Neural cell (in vitro differentiated cells): ENCODE results near the gene RAB27A. TPM values are rescaled to one million over a fixed set of nuclear protein-coding genes. Genes with fewer than 3 reads are reported as not detected.

Source experiments
- H2AFZ ChIP-seq: fragments of 200-600, 300-800 bp; sonication (generic), shearing (Covaris generic); 2 replicates; pipeline ENCODE4 v1.6.0; 2014; ENCODE audit warnings: low read depth, mild to moderate bottlenecking, antibody characterized with exemption, low read length, moderate library complexity
- H3F3A ChIP-seq: fragments of 200-600 bp; shearing (Covaris generic); 2 replicates; pipeline ENCODE4 v1.6.1; 2016; ENCODE audit warnings: mild to moderate bottlenecking, moderate library complexity, mixed read lengths, antibody characterized with exemption, low read length; ENCODE audit not compliant: insufficient read depth, poor library complexity, severe bottlenecking
- H3K27ac ChIP-seq: fragments of 200-600, 300-800 bp; sonication (generic), shearing (Covaris generic); 2 replicates; pipeline ENCODE4 v1.5.1; 2014; ENCODE audit warnings: mild to moderate bottlenecking, low read length, moderate library complexity
- H3K27me3 ChIP-seq: fragments of 300-800, 200-600 bp; sonication (generic), shearing (Covaris generic); 2 replicates; pipeline ENCODE4 v1.6.0; 2014; ENCODE audit warnings: mild to moderate bottlenecking, low read depth, low read length, moderate library complexity; ENCODE audit not compliant: insufficient read depth
- H3K36me3 ChIP-seq: fragments of 300-800, 200-600 bp; sonication (generic), shearing (Covaris generic); 2 replicates; pipeline ENCODE4 v1.5.1; 2014; ENCODE audit warnings: mild to moderate bottlenecking, antibody characterized with exemption, low read length, moderate library complexity; ENCODE audit not compliant: insufficient read depth
- H3K4me2 ChIP-seq: fragments of 300-800, 200-600 bp; sonication (generic), shearing (Covaris generic); 2 replicates; pipeline ENCODE4 v1.6.0; 2014; ENCODE audit warnings: mild to moderate bottlenecking, low read length
- H3K4me3 ChIP-seq: fragments of 300-800, 200-600 bp; sonication (generic), shearing (Covaris generic); 2 replicates; pipeline ENCODE4 v1.5.1; 2014; ENCODE audit warnings: mild to moderate bottlenecking, low read length, moderate library complexity
- H3K79me2 ChIP-seq: fragments of 200-600 bp; shearing (Covaris generic); replicated peaks from 2 replicates; pipeline ENCODE4 v1.6.0; 2014; ENCODE audit warnings: mild to moderate bottlenecking, low read length, moderate library complexity; ENCODE audit not compliant: insufficient read depth
- H3K9ac ChIP-seq: fragments of 300-800, 200-600 bp; sonication (generic), shearing (Covaris generic); 2 replicates; pipeline ENCODE4 v1.6.1; 2016; ENCODE audit warnings: mild to moderate bottlenecking, low read length, mixed read lengths
- H3K9me2 ChIP-seq: fragments of 200-600 bp; shearing (Covaris generic); 2 replicates; pipeline ENCODE4 v1.6.1; 2016; ENCODE audit warnings: mild to moderate bottlenecking, low read length, mixed read lengths; ENCODE audit not compliant: insufficient read depth
- H3K9me3 ChIP-seq: fragments of 200-600, 300-800 bp; sonication (generic), shearing (Covaris generic); 2 replicates; pipeline ENCODE4 v1.6.1; 2016; ENCODE audit warnings: mild to moderate bottlenecking, mixed run types, low read length, moderate library complexity, mixed read lengths
- H4K20me1 ChIP-seq: fragments of 200-600 bp; shearing (Covaris generic); 2 replicates; pipeline ENCODE4 v1.6.1; 2016; ENCODE audit warnings: mild to moderate bottlenecking, mixed run types; ENCODE audit not compliant: insufficient read depth
- CTCF ChIP-seq: fragments of 450-650 bp; IDR thresholded peaks from 2 replicates; pipeline ENCODE4 v1.5.1; 2014; ENCODE audit warnings: antibody characterized with exemption, mild to moderate bottlenecking, moderate library complexity; ENCODE audit not compliant: poor library complexity, severe bottlenecking
- EP300 ChIP-seq: fragments of 450-650 bp; conservative IDR thresholded peaks from 2 replicates; pipeline ENCODE4 v1.6.1; 2014; ENCODE audit warnings: antibody characterized with exemption, mild to moderate bottlenecking, moderate library complexity; ENCODE audit not compliant: poor library complexity, severe bottlenecking
- EZH2 ChIP-seq: fragments of 200-600, 300-800 bp; shearing (Covaris generic), sonication (generic); IDR thresholded peaks from 2 replicates; pipeline ENCODE4 v1.6.1; 2014; ENCODE audit warnings: antibody characterized with exemption, low read length, borderline replicate concordance, mild to moderate bottlenecking; ENCODE audit not compliant: insufficient read depth, poor library complexity, severe bottlenecking
- MXI1 ChIP-seq: fragments of 450-650 bp; conservative IDR thresholded peaks from 2 replicates; pipeline ENCODE4 v1.6.1; 2014; ENCODE audit warnings: antibody characterized with exemption, mild to moderate bottlenecking; ENCODE audit not compliant: poor library complexity, severe bottlenecking
- POLR2AphosphoS5 ChIP-seq: IDR thresholded peaks from 2 replicates; pipeline ENCODE4 v1.6.1; 2012
- RAD21 ChIP-seq: fragments of 450-650 bp; conservative IDR thresholded peaks from 2 replicates; pipeline ENCODE4 v1.6.1; 2014; ENCODE audit warnings: antibody characterized with exemption, mild to moderate bottlenecking, moderate library complexity
- SMC3 ChIP-seq: fragments of 450-650 bp; conservative IDR thresholded peaks from 2 replicates; pipeline ENCODE4 v1.6.1; 2014; ENCODE audit warnings: antibody characterized with exemption, mild to moderate bottlenecking, moderate library complexity; ENCODE audit not compliant: poor library complexity
- TAF1 ChIP-seq: IDR thresholded peaks from 2 replicates; pipeline ENCODE4 v1.6.1; 2012; ENCODE audit warnings: low read depth
- polyA plus RNA-seq: library from polyadenylated mRNA; depleted of rRNA; stranded (reverse); fragments of >200 nt; gene quantifications from 2 replicates; pipeline ENCODE4 v1.2.3, GENCODE V29; 2014
- TF ChIP-seq, protein P1 (sequence below): IDR thresholded peaks from 2 replicates; pipeline ENCODE4 v1.6.1; 2012; ENCODE audit warnings: borderline replicate concordance

Gene RAB27A
- polyA plus RNA-seq, 1 donor from 2014 or later = 3.7 TPM

DNA sequence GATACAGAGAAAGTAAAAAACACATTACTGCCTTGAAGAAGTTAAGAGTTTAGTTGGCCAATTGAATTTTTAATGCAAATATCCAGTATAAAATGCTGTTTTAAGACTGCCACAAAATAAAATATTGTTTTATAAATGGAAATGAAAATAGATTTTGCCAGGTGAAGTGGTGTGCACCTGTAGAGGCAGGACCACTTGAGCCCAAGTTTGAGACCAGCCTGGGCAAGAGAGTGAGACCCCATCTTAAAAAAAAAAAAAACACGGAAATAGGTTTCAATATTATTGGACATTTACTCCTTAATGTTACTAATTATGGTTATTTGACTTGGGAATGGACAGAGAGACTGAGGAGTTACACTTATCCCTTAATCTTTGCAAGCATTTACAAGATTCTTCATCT is 31.4 kb upstream of the RAB27A start:
- H3K9ac ChIP-seq = no peak overlapping the region
- no peak overlapping the region for H3K4me2 ChIP-seq
- H3K9me3 ChIP-seq = no peaks in the 10 kb centered on the region
- H2AFZ ChIP-seq = no peak overlapping the region
- H3K36me3 ChIP-seq = no peaks in the 10 kb centered on the region
- H3K27ac ChIP-seq = no peak overlapping the region
- H3K79me2 ChIP-seq = no peaks in the 10 kb centered on the region
- H4K20me1 ChIP-seq = no peaks in the 10 kb centered on the region
- no peak for TF ChIP-seq POLR2AphosphoS5
- TF ChIP-seq EP300 = no peak
- TF ChIP-seq EZH2 = no peak
- TF ChIP-seq CTCF = no peak
- TF ChIP-seq SMC3 = no peak
- H3K9me2 ChIP-seq = no peaks in the 10 kb centered on the region
- no peak overlapping the region for H3K4me3 ChIP-seq
- no peaks in the 10 kb centered on the region for H3F3A ChIP-seq
- no peaks in the 10 kb centered on the region for H3K27me3 ChIP-seq

DNA sequence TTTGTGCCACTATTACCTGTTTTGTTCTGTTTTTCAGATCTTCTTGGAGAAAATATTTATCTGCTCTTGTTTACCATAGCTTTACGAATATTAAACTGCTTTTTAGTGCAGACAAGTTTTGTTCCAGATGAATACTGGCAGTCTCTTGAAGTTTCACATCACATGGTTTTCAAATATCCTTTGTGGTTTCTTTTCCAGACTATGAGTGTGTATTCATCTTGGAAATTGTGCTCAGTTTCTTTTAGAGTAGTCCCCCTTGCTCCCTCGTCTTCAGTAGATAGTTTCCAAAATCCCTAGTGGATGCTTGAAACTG is 30.6 kb upstream of the RAB27A start:
- H3K27ac ChIP-seq = no peak overlapping the region
- H3F3A ChIP-seq = no peaks in the 10 kb centered on the region
- H3K79me2 ChIP-seq = no peaks in the 10 kb centered on the region
- no peak overlapping the region for H2AFZ ChIP-seq
- no peaks in the 10 kb centered on the region for H3K27me3 ChIP-seq
- TF ChIP-seq CTCF (no peak), RAD21 (no peak), EP300 (no peak), TAF1 (no peak), SMC3 (no peak), MXI1 (no peak)
- TF ChIP-seq, protein P1, sequence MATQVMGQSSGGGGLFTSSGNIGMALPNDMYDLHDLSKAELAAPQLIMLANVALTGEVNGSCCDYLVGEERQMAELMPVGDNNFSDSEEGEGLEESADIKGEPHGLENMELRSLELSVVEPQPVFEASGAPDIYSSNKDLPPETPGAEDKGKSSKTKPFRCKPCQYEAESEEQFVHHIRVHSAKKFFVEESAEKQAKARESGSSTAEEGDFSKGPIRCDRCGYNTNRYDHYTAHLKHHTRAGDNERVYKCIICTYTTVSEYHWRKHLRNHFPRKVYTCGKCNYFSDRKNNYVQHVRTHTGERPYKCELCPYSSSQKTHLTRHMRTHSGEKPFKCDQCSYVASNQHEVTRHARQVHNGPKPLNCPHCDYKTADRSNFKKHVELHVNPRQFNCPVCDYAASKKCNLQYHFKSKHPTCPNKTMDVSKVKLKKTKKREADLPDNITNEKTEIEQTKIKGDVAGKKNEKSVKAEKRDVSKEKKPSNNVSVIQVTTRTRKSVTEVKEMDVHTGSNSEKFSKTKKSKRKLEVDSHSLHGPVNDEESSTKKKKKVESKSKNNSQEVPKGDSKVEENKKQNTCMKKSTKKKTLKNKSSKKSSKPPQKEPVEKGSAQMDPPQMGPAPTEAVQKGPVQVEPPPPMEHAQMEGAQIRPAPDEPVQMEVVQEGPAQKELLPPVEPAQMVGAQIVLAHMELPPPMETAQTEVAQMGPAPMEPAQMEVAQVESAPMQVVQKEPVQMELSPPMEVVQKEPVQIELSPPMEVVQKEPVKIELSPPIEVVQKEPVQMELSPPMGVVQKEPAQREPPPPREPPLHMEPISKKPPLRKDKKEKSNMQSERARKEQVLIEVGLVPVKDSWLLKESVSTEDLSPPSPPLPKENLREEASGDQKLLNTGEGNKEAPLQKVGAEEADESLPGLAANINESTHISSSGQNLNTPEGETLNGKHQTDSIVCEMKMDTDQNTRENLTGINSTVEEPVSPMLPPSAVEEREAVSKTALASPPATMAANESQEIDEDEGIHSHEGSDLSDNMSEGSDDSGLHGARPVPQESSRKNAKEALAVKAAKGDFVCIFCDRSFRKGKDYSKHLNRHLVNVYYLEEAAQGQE = no peak
- H3K9ac ChIP-seq = no peak overlapping the region
- H4K20me1 ChIP-seq = no peaks in the 10 kb centered on the region
- H3K9me2 ChIP-seq = no peaks in the 10 kb centered on the region
- no peaks in the 10 kb centered on the region for H3K36me3 ChIP-seq
- no peak overlapping the region for H3K4me2 ChIP-seq
- H3K4me3 ChIP-seq = no peak overlapping the region
- no peaks in the 10 kb centered on the region for H3K9me3 ChIP-seq
